Skin epidermis (tissue), 12 donors: Measurements from ENCODE around the gene PHACTR3.
"Not testable (repeated sequence)": the region's sequence is repeated elsewhere in the genome, so short reads cannot be mapped to it uniquely, and the experiment has no call there.

Experiments used
- H3K27ac ChIP-seq, 21 experiments: fragments of 200-600 bp; sonication (generic) in 11 of 21; one replicate each; pipeline ENCODE4 v1.5.0; 2020; ENCODE audit warnings: mild to moderate bottlenecking in 3 of 21, inconsistent platforms in 2 of 21, moderate library complexity in 2 of 21
- H3K4me3 ChIP-seq, 7 experiments: fragments of 200-600 bp; sonication (generic) in 2 of 7; one replicate each; pipeline ENCODE4 v1.5.0; 2020; ENCODE audit warnings: inconsistent platforms in 2 of 7, mild to moderate bottlenecking in 2 of 7, moderate library complexity in 1 of 7

The PHACTR3 gene

DNA sequence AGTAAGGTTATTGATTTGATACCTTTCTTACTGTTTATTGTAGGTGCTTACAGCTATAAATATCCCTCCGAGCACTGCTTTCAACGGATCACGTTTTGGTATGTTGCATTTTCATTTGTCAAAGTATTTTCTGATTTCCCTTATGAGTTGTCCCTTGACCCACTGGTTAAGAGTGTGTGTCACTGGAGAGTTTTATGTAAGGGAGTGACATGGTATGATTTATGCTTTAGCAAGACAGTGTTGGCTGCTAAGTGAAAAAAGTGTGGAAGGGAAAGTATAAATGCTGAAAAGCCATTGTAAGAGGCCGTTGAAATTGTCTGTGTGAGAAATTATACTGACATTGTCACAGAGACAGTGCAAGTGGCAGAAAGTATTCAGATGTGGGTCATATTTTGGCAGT is 257.1 kb downstream of the PHACTR3 start:
- H3K27ac ChIP-seq: no peak overlapping the region
- H3K4me3 ChIP-seq: no peak overlapping the region

DNA sequence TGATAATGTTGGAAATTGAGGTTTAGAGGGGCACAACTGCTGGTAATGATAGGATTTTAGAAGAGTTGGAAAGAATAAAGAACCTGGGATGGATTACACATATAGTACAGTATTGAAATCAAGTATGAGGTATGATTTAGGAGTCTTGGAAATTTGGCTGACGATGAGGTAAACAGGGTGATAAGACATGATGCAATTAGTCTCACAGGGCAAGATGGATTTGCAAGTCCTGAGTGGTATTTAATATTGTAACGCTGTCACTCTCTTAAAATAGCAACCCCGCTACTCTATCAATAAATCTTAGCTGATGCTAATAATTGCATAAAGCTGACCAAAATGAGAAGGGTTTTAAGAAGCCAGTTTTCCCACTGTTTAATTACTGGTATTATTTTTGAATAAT is 258.7 kb downstream of the PHACTR3 start:
- Histone ChIP-seq H3K4me3 (no peak overlapping the region), H3K27ac (no peak overlapping the region)

DNA sequence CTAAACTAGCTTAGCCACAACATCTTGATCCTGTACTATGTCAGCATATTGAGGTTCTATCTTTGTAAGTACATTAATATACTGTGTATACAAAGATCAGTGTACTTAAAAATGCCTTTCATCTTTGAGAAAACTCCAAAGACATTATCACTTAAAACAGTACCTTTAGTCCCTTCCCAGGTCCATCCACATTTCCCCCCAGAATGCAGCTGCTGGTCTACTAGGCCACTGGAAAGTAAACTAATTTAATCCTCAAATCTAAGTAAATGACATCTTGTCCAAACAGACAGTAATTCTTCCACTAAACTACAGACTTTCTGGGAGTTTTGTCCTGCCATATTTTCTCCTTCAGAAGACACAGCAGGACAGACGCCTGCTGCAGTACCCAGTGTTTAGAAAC is 260.4 kb downstream of the PHACTR3 start:
- Histone ChIP-seq H3K27ac (no peak overlapping the region), H3K4me3 (no peak overlapping the region)

DNA sequence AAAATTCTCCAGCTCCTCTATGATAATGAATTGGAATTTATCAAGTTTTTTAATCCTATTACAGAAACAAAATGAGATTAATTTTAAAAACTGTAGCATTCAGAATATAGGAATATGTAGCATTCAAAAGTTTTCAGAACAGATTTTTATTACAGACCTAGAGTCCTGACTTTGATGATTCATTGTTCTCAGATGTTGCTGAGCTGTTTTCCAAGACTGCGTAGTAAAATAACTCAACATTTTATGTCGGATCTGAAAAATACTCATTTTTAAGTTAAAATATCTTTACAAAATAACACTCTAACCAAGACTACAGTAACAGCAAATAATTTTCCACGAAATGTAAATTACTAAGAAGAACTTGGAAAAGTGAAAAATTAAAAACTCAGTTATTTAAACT is 262.0 kb downstream of the PHACTR3 start:
- no peak overlapping the region for H3K4me3 ChIP-seq
- H3K27ac ChIP-seq: no peak overlapping the region

DNA sequence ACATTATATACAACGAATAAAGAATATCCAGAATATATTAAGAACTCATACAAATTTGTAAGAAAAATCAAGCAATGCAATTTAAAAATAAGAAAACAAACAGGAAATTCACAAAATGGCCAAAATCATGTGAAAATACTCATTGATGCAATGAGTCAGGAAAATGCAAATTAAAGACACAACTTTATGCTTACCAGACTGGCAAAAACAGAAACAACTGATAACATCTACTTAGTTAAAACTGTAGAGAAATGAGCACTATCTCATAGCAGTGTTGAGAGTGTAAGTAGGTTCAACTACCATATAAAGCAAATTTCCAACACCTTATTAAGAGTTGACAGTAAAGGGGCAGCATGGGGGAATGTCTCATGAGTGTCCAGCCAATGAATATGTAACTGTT is 266.8 kb downstream of the PHACTR3 start:
- Histone ChIP-seq H3K4me3 (no peak overlapping the region), H3K27ac (no peak overlapping the region)

DNA sequence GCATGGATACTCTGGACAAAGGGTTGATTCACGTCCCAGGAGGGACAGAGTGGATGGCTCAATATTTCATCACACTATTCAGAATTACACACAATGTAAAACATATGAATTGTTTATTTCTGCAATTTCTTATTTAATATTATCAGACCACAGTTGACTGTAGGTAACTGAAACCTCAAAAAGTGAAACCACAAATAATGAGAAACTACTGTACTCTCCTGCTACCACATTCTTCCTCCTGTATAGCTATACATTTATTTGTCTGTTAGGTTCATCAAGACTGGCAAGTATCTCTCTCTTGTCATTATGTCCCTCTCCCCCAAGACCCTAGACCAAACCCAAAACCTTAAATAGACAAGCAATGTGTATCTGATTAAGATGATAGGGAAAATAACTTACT is 269.1 kb downstream of the PHACTR3 start:
- no peak overlapping the region for H3K4me3 ChIP-seq
- no peak overlapping the region for H3K27ac ChIP-seq

DNA sequence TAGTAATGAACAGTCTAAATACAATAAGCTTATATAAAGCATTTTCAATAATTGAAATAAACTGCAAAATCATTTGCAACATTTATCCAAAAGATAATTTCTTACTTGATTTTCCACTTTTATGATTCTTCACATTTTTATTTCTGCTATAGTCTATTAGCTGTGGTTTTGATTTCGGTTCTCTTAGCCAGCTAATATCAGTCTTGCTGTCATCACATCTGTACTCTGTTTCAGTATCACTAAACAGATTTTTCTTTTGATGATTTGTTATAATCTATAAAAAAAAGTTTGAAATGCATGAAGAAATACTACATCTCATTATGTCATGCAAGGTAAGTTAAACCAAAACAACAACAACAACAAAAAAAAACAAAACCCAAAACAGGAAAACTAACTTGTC is 275.9 kb downstream of the PHACTR3 start:
- Histone ChIP-seq H3K27ac (no peak overlapping the region), H3K4me3 (no peak overlapping the region)

DNA sequence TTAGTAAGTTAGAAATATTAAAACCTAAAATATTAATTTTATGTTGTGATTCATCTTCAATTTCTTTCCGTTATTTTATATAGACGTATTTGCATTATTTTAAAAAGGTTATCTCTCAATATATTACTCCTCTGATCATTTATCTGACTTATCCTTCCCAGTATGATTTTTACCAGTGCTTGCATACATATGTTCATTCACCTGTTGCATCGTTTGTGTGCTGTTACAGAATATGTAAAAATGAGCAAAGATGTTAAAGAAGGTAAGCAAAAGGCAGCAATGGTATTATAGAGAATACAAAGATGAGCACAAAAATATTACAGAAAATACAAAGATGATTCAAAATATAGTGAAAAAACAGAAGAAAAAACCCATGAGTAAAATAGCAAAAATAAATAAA is 280.2 kb downstream of the PHACTR3 start:
- no peak overlapping the region for H3K4me3 ChIP-seq

DNA sequence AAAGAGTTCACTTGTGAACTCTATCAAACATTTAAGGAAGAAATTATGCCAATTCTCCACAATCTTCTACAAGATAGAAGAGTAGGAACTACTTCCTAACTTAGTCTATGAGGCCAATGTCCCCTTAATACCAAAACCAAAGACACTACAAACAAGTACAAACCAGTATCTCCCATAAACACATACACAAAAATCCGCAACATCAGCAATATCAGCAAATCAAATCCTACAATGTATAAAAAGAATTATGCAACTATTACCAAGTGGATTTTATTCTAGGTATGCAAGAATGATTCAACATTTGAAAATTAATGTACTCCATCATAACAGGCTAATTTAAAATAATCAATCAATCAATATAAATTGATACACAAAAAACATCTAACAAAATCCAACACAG is 283.7 kb downstream of the PHACTR3 start:
- no peak overlapping the region for H3K4me3 ChIP-seq
- H3K27ac ChIP-seq: no peak overlapping the region

More for the DNA sequence above, 280.2 kb downstream of the PHACTR3 start:
- H3K27ac ChIP-seq: no peak overlapping the region

DNA sequence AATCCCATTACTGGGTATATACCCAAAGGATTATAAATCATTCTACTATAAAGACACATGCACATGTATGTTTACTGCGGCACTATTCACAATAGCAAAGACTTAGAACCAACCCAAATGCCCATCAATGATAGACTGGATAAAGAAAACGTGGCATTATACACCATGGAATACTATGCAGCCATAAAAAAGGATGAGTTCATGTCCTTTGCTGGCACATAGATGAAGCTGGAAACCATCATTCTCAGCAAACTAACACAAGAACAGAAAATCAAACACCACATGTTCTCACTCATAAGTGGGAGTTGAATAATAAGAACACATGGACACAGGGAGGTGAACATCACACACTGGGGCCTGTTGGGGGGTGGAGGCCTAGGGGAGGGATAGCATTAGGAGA is 285.7 kb downstream of the PHACTR3 start:
- H3K27ac ChIP-seq, H3K4me3 ChIP-seq: not testable (repeated sequence)

DNA sequence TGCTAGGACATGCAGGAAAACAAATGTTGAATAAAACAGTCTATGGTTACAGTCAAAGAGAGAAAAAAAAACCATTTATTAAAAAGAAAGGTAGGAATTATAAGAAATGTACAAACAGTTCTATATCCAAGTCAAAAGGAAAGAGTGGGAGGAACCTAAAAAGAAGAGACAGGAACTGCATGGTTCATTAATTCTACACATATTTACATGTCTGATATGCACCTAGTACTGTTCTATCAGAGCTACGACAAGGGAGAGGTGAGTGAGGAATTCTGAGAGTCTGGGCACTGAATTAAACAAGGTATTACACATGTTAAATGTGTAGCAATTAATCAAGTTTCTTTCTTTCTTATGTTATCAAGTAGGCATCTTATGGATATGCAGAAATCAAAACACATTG is 287.2 kb downstream of the PHACTR3 start:
- Histone ChIP-seq H3K27ac (no peak overlapping the region), H3K4me3 (no peak overlapping the region)

DNA sequence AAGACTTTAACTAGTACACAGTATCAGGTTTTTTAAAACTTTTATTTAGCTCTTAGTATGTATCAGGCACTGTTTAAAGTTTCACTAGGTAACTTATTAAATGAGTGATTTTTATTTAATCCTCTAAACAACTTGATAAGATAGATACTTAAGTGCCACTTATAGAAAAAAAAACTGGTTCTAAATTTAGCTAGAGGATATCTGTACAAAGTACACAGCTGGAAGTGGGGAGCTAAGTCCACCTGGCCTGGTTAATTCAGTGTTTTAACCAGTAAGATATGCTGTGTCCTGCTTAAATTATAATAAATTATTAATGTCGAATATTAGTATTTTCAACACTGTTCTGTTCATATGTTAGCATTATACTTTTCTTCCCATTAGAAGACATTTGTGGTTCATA is 291.6 kb downstream of the PHACTR3 start:
- Histone ChIP-seq H3K4me3 (no peak overlapping the region), H3K27ac (no peak overlapping the region)
